ENCODE results near the gene FMN2. TPM values are rescaled to one million over a fixed set of nuclear protein-coding genes. Genes with fewer than 3 reads are reported as not detected.

Gene FMN2
- total RNA-seq, 1 experiment from 2014 or later, result 4.6 TPM

GRCh38 chr1:240524356-240525069 is 432.8 kb downstream of the FMN2 start:
- H3K36me3 ChIP-seq (ENCODE audit: low read depth, low read length), result no peaks in the 10 kb centered on the region
- intact Hi-C loops (cut with micrococcal nuclease), result no loop called here
- H3K9ac ChIP-seq (ENCODE audit: low read length), result no peak overlapping the region
- ChIA-PET CTCF (no interaction called here), POLR2A (ENCODE audit: unreplicated experiment) (no interaction called here)
- H3K27me3 ChIP-seq (ENCODE audit: low read length), result peaks cover 31% of the 10 kb centered on the region
- H3K27ac ChIP-seq (ENCODE audit: low read length), result no peak overlapping the region
- no peaks in the 10 kb centered on the region for H3K9me2 ChIP-seq (replicated peaks; ENCODE audit: low read length)
- TF ChIP-seq EZH2phosphoT487 (IDR thresholded peaks at IDR 0.05; ENCODE audit: borderline replicate concordance, low read length) (no peak), CTCF (conservative IDR thresholded peaks at IDR 0.05; ENCODE audit: low read depth, low read length) (no peak), EZH2 (IDR thresholded peaks at IDR 0.05; ENCODE audit: low read length, unreplicated experiment) (no peak)
- H3K79me2 ChIP-seq (ENCODE audit: low read length), result no peaks in the 10 kb centered on the region
- H3K4me1 ChIP-seq (ENCODE audit: insufficient read depth, low read length), result no peaks in the 10 kb centered on the region
- no peak overlapping the region for H2AFZ ChIP-seq (ENCODE audit: low read length)
- no TSS peak for BruUV-seq (replicated peaks)
- H3F3A ChIP-seq (ENCODE audit: low read length, unreplicated experiment), result no peaks in the 10 kb centered on the region
- ATAC-seq (no peak), DNase-seq (no peak)
- no peak overlapping the region for H3K4me2 ChIP-seq (ENCODE audit: low read length)
- H3K9me3 ChIP-seq (ENCODE audit: low read length), result no peaks in the 10 kb centered on the region
- no peak overlapping the region for H3K4me3 ChIP-seq (ENCODE audit: low read length)
- no peaks in the 10 kb centered on the region for H4K20me1 ChIP-seq (ENCODE audit: low read length)

Measured in PC-3 (cell line).